Spinal cord (tissue), 10 donors: ENCODE data around the gene FOXC2. TPM values are rescaled to one million over a fixed set of nuclear protein-coding genes. Genes with fewer than 3 reads are reported as not detected.

Experiments used
- DNase-seq, 6 donors: peaks; one replicate each; pipeline versions ENCODE4 v3.0.0 to v3.0.0-alpha.2; 2013 to 2015; ENCODE audit warnings: low spot score in 6 of 6, low read depth in 4 of 6
- H3K27ac ChIP-seq: one replicate; pipeline ENCODE4 v1.5.1; 2013; ENCODE audit warnings: low read depth, low read length, control low read depth
- H3K27me3 ChIP-seq: one replicate; pipeline ENCODE4 v1.6.1; 2013; ENCODE audit warnings: low read length; ENCODE audit not compliant: control insufficient read depth, insufficient read depth
- H3K36me3 ChIP-seq: one replicate; pipeline ENCODE4 v1.6.1; 2013; ENCODE audit warnings: low read length; ENCODE audit not compliant: control insufficient read depth, insufficient read depth
- H3K4me1 ChIP-seq: one replicate; pipeline ENCODE4 v1.6.1; 2013; ENCODE audit warnings: low read length; ENCODE audit not compliant: control insufficient read depth, insufficient read depth
- H3K4me3 ChIP-seq: one replicate; pipeline ENCODE4 v1.5.1; 2013; ENCODE audit warnings: low read depth, low read length, control low read depth
- H3K9me3 ChIP-seq: one replicate; pipeline ENCODE4 v1.6.1; 2013; ENCODE audit warnings: low read length; ENCODE audit not compliant: control insufficient read depth, insufficient read depth
- WGBS: methylation state at CpG from one replicate; pipeline ENCODE4 v1.1.5; 2013; ENCODE audit warnings: missing lambda C conversion rate; ENCODE audit not compliant: insufficient coverage; 5-methylcytosine and 5-hydroxymethylcytosine counted together
- polyA plus RNA-seq, 2 donors: library from polyadenylated mRNA; unstranded; fragments of 120-200 nt; gene quantifications; one replicate each; pipeline ENCODE4 v1.2.1, GENCODE V29; 2013; ENCODE audit not compliant: insufficient read length in 2 of 2
- total RNA-seq, 2 donors: library from RNA; depleted of rRNA in 1 of 2; stranded (reverse); fragments of 120-200 nt in 1 of 2; fragments of >200 nt in 1 of 2; gene quantifications; one replicate each; pipeline versions ENCODE4 v1.2.3 to v1.2.4, GENCODE V29; 2013 to 2014
- donor health status: healthy.

Gene FOXC2
- total and polyA plus RNA-seq, 4 donors, result 4.7 to 31.1 (median 13.5) TPM

DNA sequence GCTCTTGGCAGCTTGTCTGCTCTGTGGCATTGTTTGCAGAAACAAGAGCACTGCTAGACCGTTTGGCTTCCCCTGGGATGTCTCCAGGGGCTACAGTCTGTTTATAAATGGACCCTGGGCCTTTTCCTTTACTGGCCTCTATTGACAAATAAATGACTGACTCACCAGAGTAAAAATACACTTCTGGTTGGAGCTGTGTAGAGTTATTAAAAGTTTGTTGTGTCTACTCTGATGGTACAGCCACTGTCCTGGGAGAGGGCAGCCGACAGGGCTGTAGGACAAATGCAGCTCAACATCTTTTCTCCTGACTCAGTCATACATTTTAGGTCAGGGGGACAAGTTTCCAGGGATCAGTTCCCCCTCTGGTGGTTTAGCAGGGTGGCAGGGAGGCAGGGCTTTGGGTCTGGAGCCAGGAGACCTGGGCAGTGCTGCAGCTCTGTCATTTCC, 41.7 kb downstream of the FOXC2 start:
- Histone ChIP-seq H3K4me1 (peaks cover 8% of the 10 kb centered on the region), H3K27ac (no peak overlapping the region), H3K36me3 (no peaks in the 10 kb centered on the region), H3K4me3 (no peak overlapping the region), H3K9me3 (no peaks in the 10 kb centered on the region), H3K27me3 (peaks cover 2% of the 10 kb centered on the region)
- WGBS, result 22% methylated on average over 1 of the region's 2 CpGs
- peak in 1 of 6 donors; percentile 23 for DNase-seq

DNA sequence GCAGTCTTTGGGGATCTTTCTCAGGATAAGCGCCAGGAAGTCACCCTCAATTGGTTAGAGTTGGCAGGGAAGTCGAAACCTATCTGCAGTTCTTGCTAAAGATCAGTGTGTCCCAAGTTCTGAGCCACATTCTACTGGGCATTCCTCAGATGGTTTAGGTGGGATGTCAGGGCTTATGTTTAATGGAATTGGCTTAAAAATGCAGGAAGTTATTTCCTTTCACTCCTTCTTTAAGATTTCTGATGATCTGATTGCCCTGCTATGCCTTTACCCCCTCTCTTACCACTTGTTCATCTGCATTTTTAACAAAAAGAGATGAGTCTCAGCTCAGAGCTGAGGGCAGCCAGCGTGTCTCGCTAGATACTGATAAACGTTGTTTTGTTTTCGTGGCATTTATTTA, 42.5 kb downstream of the FOXC2 start:
- Histone ChIP-seq H3K9me3 (no peaks in the 10 kb centered on the region), H3K27ac (no peak overlapping the region), H3K4me3 (no peak overlapping the region), H3K4me1 (peaks cover 8% of the 10 kb centered on the region), H3K36me3 (no peaks in the 10 kb centered on the region), H3K27me3 (peaks cover 2% of the 10 kb centered on the region)
- DNase-seq, result no peak
- WGBS, result 83% methylated on average over 5 of the region's 6 CpGs

DNA sequence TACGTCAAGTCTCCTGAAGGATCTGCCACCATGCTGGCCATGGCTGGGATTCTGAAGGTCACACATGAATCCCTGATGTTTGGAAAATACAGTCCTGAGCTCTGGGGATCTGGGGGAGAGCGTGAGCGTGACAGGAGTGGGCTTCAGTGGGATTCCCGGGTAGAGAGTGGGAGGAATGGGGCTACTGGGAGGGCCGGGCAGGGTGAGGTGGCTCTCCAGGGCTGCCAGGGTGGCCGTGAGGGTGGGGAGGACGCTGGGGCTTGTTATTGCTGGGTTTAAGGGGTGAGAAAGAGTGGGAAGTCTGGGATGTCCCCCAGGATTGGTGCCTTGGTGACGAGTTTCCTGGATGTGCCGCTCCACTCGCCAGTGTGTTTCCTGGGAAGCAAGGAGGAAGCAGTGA, 43.0 kb downstream of the FOXC2 start:
- Histone ChIP-seq H3K9me3 (no peaks in the 10 kb centered on the region), H3K27ac (no peak overlapping the region), H3K4me1 (peaks cover 8% of the 10 kb centered on the region), H3K4me3 (no peak overlapping the region), H3K36me3 (no peaks in the 10 kb centered on the region), H3K27me3 (peaks cover 2% of the 10 kb centered on the region)
- WGBS, result 85% methylated on average over 8 of the region's 10 CpGs
- no peak for DNase-seq

DNA sequence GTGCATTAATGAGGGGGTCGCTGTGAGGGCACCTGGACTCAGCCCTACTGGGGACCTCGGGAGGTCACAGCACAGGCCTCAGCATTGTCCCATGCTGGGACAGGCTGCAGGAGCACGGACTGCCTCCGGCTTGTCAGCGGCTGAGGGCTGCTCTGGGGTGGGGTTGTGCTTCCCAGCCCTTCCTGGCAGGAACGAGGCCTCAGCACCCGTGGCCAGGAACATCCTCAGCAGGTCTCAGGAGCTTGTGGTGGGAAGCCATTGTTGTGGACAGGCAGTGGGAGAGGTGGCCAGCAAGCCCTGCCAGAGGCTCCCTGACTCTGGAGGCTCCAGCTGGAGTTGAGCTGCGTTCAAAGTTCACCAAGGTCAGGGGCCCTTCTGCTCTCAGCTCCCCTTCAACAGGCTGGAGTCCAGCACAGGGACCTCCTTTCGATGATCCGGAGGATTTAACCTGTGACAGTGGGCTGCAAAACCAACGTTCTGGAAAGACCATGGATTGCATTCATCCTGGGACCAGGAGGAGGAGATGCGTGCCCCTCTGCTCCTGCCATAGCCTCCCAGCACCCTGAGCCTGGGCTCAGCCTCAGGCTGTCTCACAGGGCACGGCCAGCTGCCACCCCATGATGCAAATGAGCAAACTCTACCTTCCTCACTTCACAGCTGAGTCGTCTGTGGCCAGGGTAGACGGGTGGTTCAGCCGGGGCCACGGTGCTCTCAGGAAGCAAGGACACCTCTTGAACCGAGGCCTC, 44.3 kb downstream of the FOXC2 start:
- no peak overlapping the region for H3K27ac ChIP-seq
- peaks cover 8% of the 10 kb centered on the region for H3K4me1 ChIP-seq
- H3K4me3 ChIP-seq, result no peak overlapping the region
- WGBS, result 75% methylated on average over 18 of the region's 18 CpGs
- DNase-seq, result no peak
- no peaks in the 10 kb centered on the region for H3K9me3 ChIP-seq
- no peaks in the 10 kb centered on the region for H3K36me3 ChIP-seq
- H3K27me3 ChIP-seq, result peaks cover 2% of the 10 kb centered on the region

DNA sequence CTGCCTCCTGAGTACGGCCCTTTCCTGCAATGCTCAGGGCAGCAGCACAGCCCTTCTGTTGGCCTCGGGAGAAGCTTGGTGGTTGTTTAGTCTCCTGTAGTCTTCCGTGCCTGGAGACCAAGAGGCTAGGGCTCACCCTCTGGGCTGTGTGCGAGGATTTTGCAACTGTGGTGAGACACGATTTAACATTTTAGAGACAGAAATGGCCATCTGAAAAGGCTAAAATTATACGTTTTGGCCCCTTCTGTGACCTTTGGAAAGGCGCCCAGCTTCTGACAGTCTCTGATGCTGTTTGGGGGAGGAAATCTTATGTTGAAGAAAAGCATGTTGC, 44.9 kb downstream of the FOXC2 start:
- peaks cover 2% of the 10 kb centered on the region for H3K27me3 ChIP-seq
- no peak overlapping the region for H3K4me3 ChIP-seq
- H3K4me1 ChIP-seq, result peaks cover 8% of the 10 kb centered on the region
- H3K27ac ChIP-seq, result no peak overlapping the region
- H3K36me3 ChIP-seq, result no peaks in the 10 kb centered on the region
- DNase-seq, result no peak
- 83% methylated on average over 6 of the region's 7 CpGs for WGBS
- H3K9me3 ChIP-seq, result no peaks in the 10 kb centered on the region

DNA sequence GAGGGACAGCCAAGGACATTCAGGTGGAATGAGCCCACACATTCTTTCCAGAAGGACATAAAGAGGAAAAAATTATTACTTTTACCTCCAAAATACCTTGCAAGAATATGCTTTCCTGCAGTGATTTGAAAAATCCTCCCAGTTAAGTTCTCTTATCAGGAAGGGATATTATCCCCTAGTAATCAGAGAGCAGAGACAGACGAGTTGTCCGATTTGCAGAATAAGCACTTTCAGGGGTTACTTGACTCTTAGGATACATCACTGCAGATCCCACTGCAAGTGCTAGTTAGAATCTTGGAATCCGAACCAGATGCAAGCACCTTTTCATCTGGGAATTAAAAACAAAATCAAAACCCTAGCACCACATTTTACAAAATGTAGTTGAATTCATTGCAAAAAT, 45.3 kb downstream of the FOXC2 start:
- WGBS, result 94% methylated on average over 2 of the region's 3 CpGs
- Histone ChIP-seq H3K4me1 (peaks cover 8% of the 10 kb centered on the region), H3K27me3 (peaks cover 2% of the 10 kb centered on the region), H3K27ac (no peak overlapping the region), H3K36me3 (no peaks in the 10 kb centered on the region), H3K4me3 (no peak overlapping the region), H3K9me3 (no peaks in the 10 kb centered on the region)
- DNase-seq, result no peak

DNA sequence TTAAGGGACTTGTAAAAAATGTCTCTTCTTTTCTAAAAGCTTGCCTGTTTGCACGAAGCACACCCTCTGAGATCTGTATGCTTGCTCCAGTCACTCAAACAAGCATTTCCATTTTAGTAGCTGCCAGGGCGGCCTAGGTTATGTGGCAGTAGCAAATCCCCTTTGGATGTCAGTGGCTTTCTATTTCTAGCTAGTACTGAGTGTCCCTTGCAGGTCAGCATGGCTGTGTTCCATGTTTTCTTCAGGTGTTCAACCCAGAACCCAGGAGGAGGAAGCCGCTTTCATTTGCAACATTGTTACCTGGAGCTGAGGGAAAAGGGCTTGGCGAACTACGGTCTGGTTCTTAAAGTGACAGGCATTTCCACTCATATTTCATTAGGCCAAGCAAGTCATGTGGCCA, 48.1 kb downstream of the FOXC2 start:
- peaks cover 8% of the 10 kb centered on the region for H3K4me1 ChIP-seq
- 50% methylated on average over 3 of the region's 5 CpGs for WGBS
- H3K9me3 ChIP-seq, result no peaks in the 10 kb centered on the region
- DNase-seq, result no peak
- H3K27ac ChIP-seq, result no peak overlapping the region
- no peak overlapping the region for H3K4me3 ChIP-seq
- H3K36me3 ChIP-seq, result no peaks in the 10 kb centered on the region
- peaks cover 2% of the 10 kb centered on the region for H3K27me3 ChIP-seq

DNA sequence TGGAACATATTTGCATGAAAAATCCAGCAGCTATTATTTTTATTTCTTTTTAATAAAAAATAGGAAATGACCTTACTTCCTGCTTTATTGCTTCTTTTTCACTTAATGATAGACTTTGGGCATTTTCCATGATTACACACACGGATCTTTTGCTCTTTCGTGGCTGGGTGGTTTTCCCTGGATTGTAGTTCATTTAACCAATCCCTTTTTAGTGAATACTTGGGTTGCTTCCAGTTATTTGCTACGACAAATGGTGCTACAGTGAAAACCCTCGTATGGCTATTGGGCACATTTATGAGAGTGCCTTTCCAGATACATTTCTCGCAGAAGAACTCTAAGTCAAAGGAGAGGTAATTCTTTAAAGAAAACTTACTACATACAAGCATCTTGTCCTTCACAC, 50.3 kb downstream of the FOXC2 start:
- H3K4me3 ChIP-seq, result no peak overlapping the region
- no peaks in the 10 kb centered on the region for H3K4me1 ChIP-seq
- H3K27ac ChIP-seq, result no peak overlapping the region
- no CpG with 5 or more reads among the region's 5 CpGs for WGBS
- DNase-seq, result no peak
- H3K36me3 ChIP-seq, result no peaks in the 10 kb centered on the region
- H3K9me3 ChIP-seq, result no peaks in the 10 kb centered on the region
- H3K27me3 ChIP-seq, result no peaks in the 10 kb centered on the region

DNA sequence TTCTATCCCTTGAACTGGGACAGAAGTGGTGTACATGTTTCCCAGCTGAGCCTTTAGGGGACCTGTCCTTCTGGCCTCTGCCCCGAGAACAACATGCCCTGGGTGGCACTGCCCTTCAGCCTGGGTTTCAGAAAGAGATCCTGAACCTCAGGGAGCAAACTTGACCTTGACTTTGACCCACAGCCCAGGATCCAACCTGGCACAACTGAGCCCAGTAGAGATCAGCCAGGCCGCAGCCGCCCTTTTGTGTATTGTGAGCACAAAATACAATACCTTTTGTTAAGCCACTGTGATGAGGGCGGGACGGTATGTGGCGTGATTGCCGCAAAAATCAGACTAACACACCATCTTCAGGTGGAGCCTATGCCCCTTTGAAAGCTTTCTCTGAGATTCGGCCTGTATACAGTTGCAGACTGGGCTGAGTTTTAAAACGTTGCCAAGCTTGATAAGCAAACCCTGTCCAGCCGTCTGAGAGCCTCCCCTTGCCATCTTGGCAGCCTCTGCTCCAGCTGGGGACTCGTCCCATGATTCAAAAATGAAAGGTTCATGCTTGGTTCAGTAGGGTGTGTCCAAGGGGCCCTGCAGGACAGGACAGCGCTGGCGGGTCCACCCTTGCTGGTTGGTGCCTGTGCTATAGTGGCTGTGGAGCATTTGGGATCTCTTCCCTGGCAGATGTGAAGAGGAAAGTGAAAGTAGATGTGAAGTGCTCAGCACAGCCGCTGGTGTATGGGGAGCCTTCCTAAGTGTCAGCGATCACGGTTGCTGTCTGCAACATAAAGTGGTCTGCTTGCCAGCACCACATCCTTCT, 52.0 kb downstream of the FOXC2 start:
- DNase-seq, result no peak
- WGBS, result 73% methylated on average over 11 of the region's 16 CpGs
- no peak overlapping the region for H3K27ac ChIP-seq
- no peak overlapping the region for H3K4me3 ChIP-seq
- no peaks in the 10 kb centered on the region for H3K36me3 ChIP-seq
- H3K4me1 ChIP-seq, result no peaks in the 10 kb centered on the region
- no peaks in the 10 kb centered on the region for H3K9me3 ChIP-seq
- H3K27me3 ChIP-seq, result no peaks in the 10 kb centered on the region
